Measurements from ENCODE around the gene IL6ST.

IL6ST gene

GRCh38 chr5:55885359-55885758, 109.4 kb downstream of the IL6ST start:
- DNase-seq = no peak

All from CD4-positive, alpha-beta T cell treated with Interferon gamma for 1 hour (primary cell).